Measurements from ENCODE around the gene LMO1.

The LMO1 gene

GRCh38 chr11:8288166-8288772 is 24.6 kb upstream of the LMO1 start:
- DNase-seq, result no peak

- DNase-seq, result no peak
Observed at GRCh38 chr11:8287703-8288102, 24.0 kb upstream of the LMO1 start.

- DNase-seq, result no peak
Observed at GRCh38 chr11:8287297-8287696, 23.6 kb upstream of the LMO1 start.

GRCh38 chr11:8286886-8287285 is 23.2 kb upstream of the LMO1 start:
- no peak for DNase-seq

- no peak for DNase-seq
Observed at GRCh38 chr11:8285796-8286195, 22.1 kb upstream of the LMO1 start.

GRCh38 chr11:8285228-8285627 is 21.6 kb upstream of the LMO1 start:
- DNase-seq, result no peak

- peak; percentile 94 for DNase-seq
Observed at GRCh38 chr11:8283465-8284230, 20.0 kb upstream of the LMO1 start.

- no peak for DNase-seq
Observed at GRCh38 chr11:8283100-8283464, 19.4 kb upstream of the LMO1 start.

GRCh38 chr11:8282631-8283030 is 19.0 kb upstream of the LMO1 start:
- DNase-seq, result peak; percentile 44

GRCh38 chr11:8281266-8281665 is 17.6 kb upstream of the LMO1 start:
- no peak for DNase-seq

- no peak for DNase-seq
Observed at GRCh38 chr11:8277691-8278090, 14.0 kb upstream of the LMO1 start.

- no peak for DNase-seq
Observed at GRCh38 chr11:8276528-8276927, 12.8 kb upstream of the LMO1 start.

- DNase-seq, result no peak
Observed at GRCh38 chr11:8273287-8273686, 9.6 kb upstream of the LMO1 start.

GRCh38 chr11:8271106-8271886 is 7.6 kb upstream of the LMO1 start:
- no peak for DNase-seq

- DNase-seq, result no peak
Observed at GRCh38 chr11:8269636-8270035, 6.0 kb upstream of the LMO1 start.

- no peak for DNase-seq
Observed at GRCh38 chr11:8268530-8269400, 5.1 kb upstream of the LMO1 start.

GRCh38 chr11:8267831-8268529 is 4.3 kb upstream of the LMO1 start:
- peak; percentile 26 for DNase-seq

- DNase-seq, result no peak
Observed at GRCh38 chr11:8267280-8267679, 3.6 kb upstream of the LMO1 start.

GRCh38 chr11:8266246-8267241 is 2.9 kb upstream of the LMO1 start:
- DNase-seq, result no peak

- no peak for DNase-seq
Observed at GRCh38 chr11:8265681-8266241, 2.1 kb upstream of the LMO1 start.

Measured in NCI-H1105 (cell line).